HG03469 (cell line): Measurements from ENCODE around the gene STK40.

Source experiments
- ATAC-seq: cut with Tn5 transposase; IDR thresholded peaks from one replicate; pipeline ENCODE4 v1.9.1; 2021; ENCODE audit warnings: mild to moderate bottlenecking, moderate library complexity, moderate number of reproducible peaks; ENCODE audit not compliant: unreplicated experiment

Gene STK40

GRCh38 chr1:36398370-36398977 lies 12.8 kb upstream of the STK40 start:
- no peak for ATAC-seq

DNA sequence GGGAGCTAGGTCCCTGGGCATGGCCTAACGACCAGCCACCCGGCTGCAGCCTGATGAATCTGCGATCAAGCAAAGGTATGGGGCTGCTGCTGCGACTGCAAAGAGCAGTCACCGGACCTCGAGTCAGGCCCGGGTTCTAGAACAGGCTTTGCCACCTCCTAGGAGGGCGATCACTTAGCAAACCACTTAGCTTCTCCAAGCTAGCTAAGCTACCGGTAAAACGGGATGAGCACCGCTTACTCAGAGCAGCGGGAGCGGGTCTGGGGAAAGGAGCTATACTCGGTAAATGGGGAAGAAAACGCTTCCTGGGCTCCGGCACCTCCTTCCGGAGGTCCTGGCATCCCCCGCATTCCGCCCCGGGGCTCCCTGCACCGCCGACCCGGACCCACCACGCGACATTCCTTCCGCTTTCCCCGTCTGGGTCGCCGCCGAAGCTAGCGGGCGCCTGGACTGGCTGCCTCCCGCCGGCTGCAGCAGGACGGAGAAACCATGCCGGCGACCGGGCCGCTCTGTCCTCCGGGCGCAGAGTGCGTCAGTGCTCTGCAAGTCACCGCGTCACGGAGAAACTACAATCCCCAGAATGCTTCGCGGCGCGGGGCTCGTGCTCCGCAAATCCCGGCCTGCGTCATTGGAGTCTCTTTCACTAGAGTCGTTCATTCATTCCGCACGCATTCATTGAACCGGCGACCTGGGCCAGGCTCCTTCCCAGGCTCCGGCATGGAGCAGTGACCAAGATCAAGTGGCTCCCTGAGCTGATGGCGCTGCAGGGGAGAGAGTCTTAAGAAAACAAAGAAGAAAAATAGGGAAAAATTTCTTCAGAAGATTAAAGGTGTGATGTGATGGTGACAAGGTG lies 11.9 kb upstream of the STK40 start, which contains the start of gene LSM10:
Gene LSM10, minus strand, starts transcription at position 531 of the 853 bp plus-strand sequence. CDS start 3,779 bp downstream, outside the sequence.
- peak; percentile 72 for ATAC-seq

DNA sequence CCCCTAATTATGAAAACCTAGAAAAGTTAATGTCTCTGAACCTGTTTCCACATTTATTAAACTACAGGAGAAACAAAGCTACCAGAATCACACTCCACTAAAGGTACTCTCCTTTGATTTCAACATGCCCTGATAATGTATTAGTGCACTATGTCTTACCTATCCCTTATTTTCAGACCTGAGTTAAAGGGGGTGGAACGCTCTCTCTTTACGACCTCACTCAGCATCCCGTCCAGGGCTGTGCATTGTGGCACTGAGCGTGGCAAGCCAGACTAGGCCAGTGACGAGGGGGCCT lies 11.3 kb upstream of the STK40 start:
- peak; percentile 5 for ATAC-seq

GRCh38 chr1:36396359-36396758 lies 10.6 kb upstream of the STK40 start:
- no peak for ATAC-seq

GRCh38 chr1:36393686-36394085 lies 8.0 kb upstream of the STK40 start:
- no peak for ATAC-seq

DNA sequence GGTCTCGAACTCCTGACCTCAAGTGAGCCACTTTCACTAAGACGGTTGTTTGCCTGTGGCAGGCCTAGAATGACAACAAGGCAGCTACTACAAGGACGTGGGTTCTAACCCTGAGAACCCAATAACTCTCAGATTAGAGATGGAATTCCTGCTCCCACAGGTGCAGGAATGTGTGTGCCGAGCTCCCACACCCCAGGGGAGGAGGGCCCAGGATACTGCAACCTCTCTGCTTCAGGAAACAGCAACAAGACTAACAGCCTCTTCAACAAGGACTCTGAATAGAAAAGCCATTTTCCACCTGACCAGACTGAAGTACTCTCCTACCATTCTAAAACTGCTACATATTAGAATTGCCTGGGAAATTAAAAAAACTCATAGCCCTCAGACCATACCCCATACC lies 7.1 kb upstream of the STK40 start:
- ATAC-seq: no peak

- no peak for ATAC-seq
These were observed 5.5 kb upstream of the STK40 start for GRCh38 chr1:36391271-36391670.

GRCh38 chr1:36390411-36390810 lies 4.7 kb upstream of the STK40 start:
- ATAC-seq: no peak

DNA sequence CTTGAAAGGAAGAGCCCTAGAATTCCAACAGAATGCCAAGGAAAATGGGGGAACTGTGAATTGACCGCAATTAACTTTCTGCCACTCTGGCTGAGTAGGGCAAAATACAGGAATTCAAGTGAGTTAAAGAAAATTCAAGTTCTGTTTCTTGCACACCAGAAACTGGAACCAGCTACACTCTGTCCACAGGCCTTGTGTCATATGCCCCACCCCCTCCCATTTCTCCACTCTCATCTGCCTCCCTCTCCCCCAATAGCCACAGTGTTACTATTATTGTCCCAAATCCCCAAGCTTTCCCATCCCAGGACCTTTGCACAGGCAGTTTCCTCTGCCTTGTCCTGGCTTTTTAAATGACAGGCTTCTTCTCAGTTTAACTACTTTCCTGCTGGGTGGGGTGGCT lies 4.3 kb upstream of the STK40 start:
- ATAC-seq: no peak

GRCh38 chr1:36389261-36389660 lies 3.5 kb upstream of the STK40 start:
- no peak for ATAC-seq

DNA sequence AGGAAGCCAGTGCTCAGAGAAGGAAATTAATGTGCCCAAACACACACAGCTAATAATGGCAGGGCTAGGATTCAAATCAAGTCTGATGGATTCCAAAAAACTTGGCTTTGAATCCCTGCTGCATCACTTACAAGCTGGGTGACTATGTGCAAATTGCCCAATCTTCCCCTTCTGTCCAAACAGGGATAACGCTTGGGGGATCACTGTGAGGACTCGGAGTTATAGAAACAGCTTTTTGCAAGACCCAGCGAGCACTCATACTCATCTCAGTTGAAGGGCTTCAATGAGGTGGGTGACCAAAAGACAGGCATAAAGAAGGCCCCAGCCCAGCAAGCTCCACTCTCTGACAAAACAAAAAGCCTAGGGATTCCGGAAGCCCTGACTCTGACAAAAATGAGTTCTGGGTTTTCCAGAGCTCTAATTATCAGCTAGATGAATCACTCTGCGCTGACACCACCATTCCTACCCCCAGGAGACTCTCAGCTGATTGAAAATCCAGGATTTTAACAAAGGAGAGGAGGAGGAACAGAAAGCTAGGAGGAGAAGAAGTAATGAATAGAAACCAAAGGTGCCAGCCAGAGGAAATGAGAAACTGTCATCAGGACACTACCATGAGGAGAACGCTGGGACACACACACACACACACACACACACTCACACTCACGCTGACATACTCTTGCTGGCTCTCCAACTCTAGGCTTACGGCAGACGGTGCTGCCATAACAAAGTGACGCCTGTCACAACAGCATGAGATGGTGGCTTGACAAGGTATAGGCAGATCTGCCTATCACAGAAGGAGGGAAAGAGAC lies 1.6 kb upstream of the STK40 start:
- no peak for ATAC-seq

GRCh38 chr1:36386265-36387140 lies 779 bp upstream of the STK40 start:
- ATAC-seq: no peak

- peak; percentile 7 for ATAC-seq
These were observed 948 bp downstream of the STK40 start for GRCh38 chr1:36384542-36385409.

DNA sequence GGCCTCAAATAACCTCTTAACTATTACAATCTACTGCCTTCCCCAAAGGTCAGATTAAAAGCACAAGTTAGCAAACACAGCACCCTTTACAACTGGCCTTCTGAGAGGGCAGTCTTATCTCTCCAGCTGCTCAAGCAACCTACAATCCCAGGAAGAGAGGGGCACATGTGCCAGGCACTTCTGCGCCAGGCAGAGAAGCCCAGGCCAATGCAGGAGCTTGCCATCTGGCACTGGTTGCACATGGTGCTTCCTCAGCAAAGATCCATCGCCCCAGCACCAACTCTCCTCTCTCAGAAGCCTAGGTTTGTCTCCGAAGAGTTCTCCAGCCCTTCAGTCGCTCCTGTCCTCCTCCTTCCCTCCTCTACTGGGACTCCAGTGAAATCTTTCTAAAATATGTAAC lies 2.5 kb downstream of the STK40 start:
- ATAC-seq: no peak

DNA sequence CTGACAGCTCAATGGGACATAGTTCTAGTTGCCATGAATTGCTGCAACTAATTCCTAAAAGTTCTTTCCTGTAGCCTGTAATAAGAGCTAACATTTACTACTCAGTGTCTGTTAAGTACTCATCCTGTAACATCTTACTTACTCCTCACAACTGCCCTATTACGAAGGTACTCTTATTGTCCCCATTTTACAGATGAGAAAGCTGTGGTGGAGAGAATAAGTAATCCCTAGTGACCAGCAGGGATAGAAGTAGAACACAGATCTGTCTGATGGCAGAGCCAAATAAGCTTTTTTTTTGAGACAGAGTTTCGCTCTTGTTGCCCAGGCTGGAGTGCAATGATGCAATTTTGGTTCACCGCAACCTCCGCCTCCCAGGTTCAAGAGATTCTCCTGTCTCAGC lies 3.1 kb downstream of the STK40 start:
- no peak for ATAC-seq

- ATAC-seq: no peak
These were observed 3.5 kb downstream of the STK40 start for GRCh38 chr1:36382231-36382630.

GRCh38 chr1:36381405-36381804 lies 4.3 kb downstream of the STK40 start:
- no peak for ATAC-seq

GRCh38 chr1:36380782-36381181 lies 4.9 kb downstream of the STK40 start:
- no peak for ATAC-seq

DNA sequence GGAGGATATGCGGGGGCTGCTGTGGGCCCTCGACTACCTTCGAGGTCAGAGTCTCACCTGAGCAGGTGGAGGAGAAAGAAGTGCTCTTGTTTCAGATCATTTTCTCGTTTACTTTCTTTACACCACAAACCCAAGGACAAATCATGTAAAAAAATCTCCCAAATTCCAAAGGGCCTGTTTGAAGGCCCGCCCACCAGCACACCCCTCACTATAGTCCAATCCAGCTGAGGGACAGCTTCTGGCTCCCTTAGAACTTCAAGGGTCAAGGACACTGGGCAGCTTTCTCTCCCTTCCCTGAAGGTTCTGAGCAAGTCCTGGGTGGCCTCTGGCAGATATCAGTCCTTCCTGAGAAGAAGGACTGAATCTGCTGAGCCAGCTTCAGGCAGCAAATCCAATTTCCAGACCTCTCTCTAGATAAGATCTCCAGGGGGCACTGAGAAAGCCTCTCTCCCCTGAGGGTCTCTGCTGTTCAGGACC lies 5.5 kb downstream of the STK40 start:
- no peak for ATAC-seq
